Measurements from ENCODE around the gene ZNF581.

Gene ZNF581

GRCh38 chr19:55693336-55693974 lies 50.0 kb downstream of the ZNF581 start:
- no peak for DNase-seq (ENCODE audit: low read depth in 2 of 2)

- DNase-seq (ENCODE audit: low read depth in 2 of 2): no peak
These were observed 50.8 kb downstream of the ZNF581 start for GRCh38 chr19:55694241-55694655.

- DNase-seq (ENCODE audit: low read depth in 2 of 2): no peak
These were observed 51.4 kb downstream of the ZNF581 start for GRCh38 chr19:55694656-55695491.
